AG04450 (cell line): ENCODE data around the gene TCEAL7. TPM values are rescaled to one million over a fixed set of nuclear protein-coding genes. Genes with fewer than 3 reads are reported as not detected.

Source experiments
- CTCF ChIA-PET: fragments of 300-600, 350-600 bp; formaldehyde crosslinking; extraction: SDS; loops from one replicate; lab custom pipeline; 2022; ENCODE audit warnings: antibody characterized with exemption, inconsistent platforms; lab: Charles Lee
- POLR2A ChIA-PET: fragments of 350-600 bp; formaldehyde crosslinking; extraction: SDS; loops from one replicate; lab custom pipeline; 2021; ENCODE audit warnings: antibody characterized with exemption, inconsistent platforms; lab: Yijun Ruan, JAX
- DNase-seq: peaks from one replicate; pipeline ENCODE4 v3.0.0-alpha.2; 2011; ENCODE audit warnings: low read depth, low spot score
- H3K27ac ChIP-seq: one replicate; pipeline ENCODE4 v1.5.1; 2012; ENCODE audit warnings: low read depth, low read length, control low read depth
- H3K27me3 ChIP-seq: one replicate; pipeline ENCODE4 v1.6.0; 2012; ENCODE audit warnings: low read length; ENCODE audit not compliant: control insufficient read depth, insufficient read depth
- H3K4me3 ChIP-seq: 2 replicates; pipeline ENCODE4 v1.5.1; 2011; ENCODE audit warnings: mild to moderate bottlenecking, low read depth, low read length, control low read depth
- H3K9me3 ChIP-seq: 2 replicates; pipeline ENCODE4 v1.5.1; 2012; ENCODE audit warnings: low read length; ENCODE audit not compliant: control insufficient read depth, insufficient read depth
- polyA plus RNA-seq: library from polyadenylated mRNA; depleted of rRNA; stranded (reverse); fragments of >200 nt; gene quantifications from 2 replicates; pipeline ENCODE4 v1.2.3, GENCODE V29; 2011; rRNA removed
- small RNA-seq: library from RNA; depleted of rRNA; stranded (forward); fragments of <200 nt; gene quantifications from one replicate; pipeline ENCODE3, GENCODE V24; 2012; ENCODE audit warnings: low read depth; ENCODE audit not compliant: insufficient read length
- TF ChIP-seq, protein P1 (sequence below): IDR thresholded peaks from 2 replicates; pipeline ENCODE4 v1.5.1; 2011; ENCODE audit warnings: low read depth, low read length, control low read depth, inconsistent platforms

TCEAL7 gene
- polyA plus RNA-seq, 1 experiment = 49.5 TPM

DNA sequence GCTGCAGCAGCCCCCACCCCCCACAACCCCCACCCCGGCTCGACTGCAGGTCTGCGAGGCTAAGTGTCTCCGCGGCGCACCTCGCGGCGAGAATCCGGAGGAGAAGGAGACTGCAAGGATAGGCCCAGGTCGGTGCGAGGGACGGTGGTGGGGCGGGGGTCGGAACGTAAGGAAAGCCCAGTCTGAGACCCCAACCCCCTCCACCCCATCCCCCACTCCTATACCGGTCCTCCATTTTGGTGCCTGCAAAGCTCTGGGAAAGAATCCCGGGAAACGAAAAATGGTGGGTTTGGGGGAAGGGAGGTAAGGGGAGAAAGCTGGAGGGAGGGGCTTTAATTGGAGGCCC lies 46.9 kb downstream of the TCEAL7 start:
- ChIA-PET POLR2A (interaction anchor here (0.9 to 1.3 kb wide), 5 partner anchors 10 to 28 kb away, joined by 5 to 8 read pairs (median 5); partner anchors contain the start of gene TCEAL9), CTCF (interaction anchor here (0.6 to 1.2 kb wide), 2 partner anchors 35 to 310 kb away, joined by 3 to 4 read pairs; no protein-coding TSS in a partner anchor)
- H3K9me3 ChIP-seq = no peaks in the 10 kb centered on the region
- peak overlapping the region; percentile 73 for H3K4me3 ChIP-seq
- no peaks in the 10 kb centered on the region for H3K27me3 ChIP-seq
- peak overlapping the region; percentile 52 for H3K27ac ChIP-seq
- TF ChIP-seq, protein P1, sequence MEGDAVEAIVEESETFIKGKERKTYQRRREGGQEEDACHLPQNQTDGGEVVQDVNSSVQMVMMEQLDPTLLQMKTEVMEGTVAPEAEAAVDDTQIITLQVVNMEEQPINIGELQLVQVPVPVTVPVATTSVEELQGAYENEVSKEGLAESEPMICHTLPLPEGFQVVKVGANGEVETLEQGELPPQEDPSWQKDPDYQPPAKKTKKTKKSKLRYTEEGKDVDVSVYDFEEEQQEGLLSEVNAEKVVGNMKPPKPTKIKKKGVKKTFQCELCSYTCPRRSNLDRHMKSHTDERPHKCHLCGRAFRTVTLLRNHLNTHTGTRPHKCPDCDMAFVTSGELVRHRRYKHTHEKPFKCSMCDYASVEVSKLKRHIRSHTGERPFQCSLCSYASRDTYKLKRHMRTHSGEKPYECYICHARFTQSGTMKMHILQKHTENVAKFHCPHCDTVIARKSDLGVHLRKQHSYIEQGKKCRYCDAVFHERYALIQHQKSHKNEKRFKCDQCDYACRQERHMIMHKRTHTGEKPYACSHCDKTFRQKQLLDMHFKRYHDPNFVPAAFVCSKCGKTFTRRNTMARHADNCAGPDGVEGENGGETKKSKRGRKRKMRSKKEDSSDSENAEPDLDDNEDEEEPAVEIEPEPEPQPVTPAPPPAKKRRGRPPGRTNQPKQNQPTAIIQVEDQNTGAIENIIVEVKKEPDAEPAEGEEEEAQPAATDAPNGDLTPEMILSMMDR = no peak
- DNase-seq = no peak

- TF ChIP-seq, protein P1 = no peak
- ChIA-PET POLR2A (no interaction called here), CTCF (no interaction called here)
- no peak overlapping the region for H3K4me3 ChIP-seq
- DNase-seq = no peak
- H3K27ac ChIP-seq = peak overlapping the region; percentile 47
- H3K9me3 ChIP-seq = no peaks in the 10 kb centered on the region
- H3K27me3 ChIP-seq = no peaks in the 10 kb centered on the region
Measured at GRCh38 chrX:103378990-103379389, 49.0 kb downstream of the TCEAL7 start.

Small RNAs within 50 kb of the gene (small RNA-seq; reads per million reads assigned to genes)
- not detected for gene Z92846.1

Other genes with a start within 250 kb of the TCEAL7 start
- not detected in 2 replicates for gene NXF3, start 237.1 kb upstream of the TCEAL7 start, polyA plus RNA-seq
- gene BEX4, start 115.1 kb upstream of the TCEAL7 start, polyA plus RNA-seq = 14.4 and 21.1 TPM in 2 replicates
- 98.3 and 147 TPM in 2 replicates for gene TCEAL8, start 75.1 kb upstream of the TCEAL7 start, polyA plus RNA-seq
- gene TCEAL5, start 53.5 kb upstream of the TCEAL7 start, polyA plus RNA-seq = not detected in 2 replicates
- 0.14 and 0.25 TPM in 2 replicates for gene BEX2, start 19.2 kb upstream of the TCEAL7 start, polyA plus RNA-seq
- 141 and 234 TPM in 2 replicates for gene TCEAL9, start 26.3 kb downstream of the TCEAL7 start, polyA plus RNA-seq
- 644 and 772 TPM in 2 replicates for gene BEX3, start 46.3 kb downstream of the TCEAL7 start, polyA plus RNA-seq
- gene RAB40A, start 189.2 kb downstream of the TCEAL7 start, polyA plus RNA-seq = 0.19 and 0.22 TPM in 2 replicates